Stimulated activated naive CD8-positive, alpha-beta T cell treated with anti-CD3 and anti-CD28 coated beads, Interleukin-15, Interleukin-2, amounts not matched to agents 100 ng/mL and 50 ng/mL, for 24 hours (primary cell): ENCODE results near the gene CPZ.

ENCODE experiments used
- H3K27ac Mint-ChIP-seq: one replicate; pipeline ENCODE4 v1.8.0; 2021; ENCODE audit warnings: mild to moderate bottlenecking, mixed read lengths
- H3K27me3 Mint-ChIP-seq: one replicate; pipeline ENCODE4 v1.8.0; 2021; ENCODE audit warnings: mixed read lengths
- H3K36me3 Mint-ChIP-seq: one replicate; pipeline ENCODE4 v1.8.0; 2021; ENCODE audit warnings: low read depth, mixed read lengths
- H3K4me1 Mint-ChIP-seq: one replicate; pipeline ENCODE4 v1.8.0; 2021; ENCODE audit warnings: low read depth, mixed read lengths
- H3K4me3 Mint-ChIP-seq: one replicate; pipeline ENCODE4 v1.8.0; 2021; ENCODE audit warnings: mild to moderate bottlenecking, mixed read lengths
- H3K9me3 Mint-ChIP-seq: one replicate; pipeline ENCODE4 v1.8.0; 2021; ENCODE audit warnings: mixed read lengths

CPZ gene

DNA sequence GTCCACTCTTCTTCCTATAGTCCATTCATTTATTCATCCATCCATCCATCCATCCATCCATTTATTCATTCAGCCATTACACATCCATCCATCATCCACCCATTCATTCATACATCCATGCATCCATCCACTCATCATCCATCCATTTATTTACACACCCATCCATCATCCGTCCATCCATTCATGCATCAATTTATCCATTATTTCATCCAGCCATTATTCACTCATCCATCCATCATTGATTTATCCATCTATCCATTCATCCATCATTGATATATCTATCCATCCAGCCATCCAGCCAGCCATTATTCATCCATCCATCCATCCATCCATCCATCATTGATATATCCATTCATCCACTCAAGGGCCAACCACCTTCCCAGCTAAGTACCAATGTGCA lies 12.7 kb downstream of the CPZ start:
- Mint-ChIP-seq H3K9me3 (no peaks in the 10 kb centered on the region), H3K4me3 (no peak overlapping the region), H3K27ac (no peak overlapping the region), H3K27me3 (no peaks in the 10 kb centered on the region), H3K36me3 (no peaks in the 10 kb centered on the region), H3K4me1 (no peaks in the 10 kb centered on the region)

DNA sequence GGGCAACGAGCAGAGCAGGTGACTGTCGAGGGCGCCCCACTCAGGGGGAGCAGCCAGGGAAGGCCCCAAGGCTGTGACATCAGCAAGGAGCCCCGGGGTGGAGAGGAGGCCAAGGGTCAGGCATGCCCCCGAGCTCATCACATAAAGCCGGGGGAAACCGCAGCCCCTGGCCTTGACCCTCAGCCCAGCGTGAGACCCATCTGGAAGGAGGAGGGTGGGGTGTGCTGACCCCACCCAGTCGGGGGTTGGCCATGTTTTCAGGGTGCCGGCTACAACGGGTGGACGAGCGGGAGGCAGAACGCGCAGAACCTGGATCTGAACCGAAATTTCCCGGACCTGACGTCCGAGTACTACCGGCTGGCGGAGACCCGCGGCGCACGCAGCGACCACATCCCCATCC lies 13.9 kb downstream of the CPZ start:
- Mint-ChIP-seq H3K36me3 (no peaks in the 10 kb centered on the region), H3K27me3 (no peaks in the 10 kb centered on the region), H3K4me1 (no peaks in the 10 kb centered on the region), H3K9me3 (no peaks in the 10 kb centered on the region), H3K27ac (no peak overlapping the region), H3K4me3 (no peak overlapping the region)

DNA sequence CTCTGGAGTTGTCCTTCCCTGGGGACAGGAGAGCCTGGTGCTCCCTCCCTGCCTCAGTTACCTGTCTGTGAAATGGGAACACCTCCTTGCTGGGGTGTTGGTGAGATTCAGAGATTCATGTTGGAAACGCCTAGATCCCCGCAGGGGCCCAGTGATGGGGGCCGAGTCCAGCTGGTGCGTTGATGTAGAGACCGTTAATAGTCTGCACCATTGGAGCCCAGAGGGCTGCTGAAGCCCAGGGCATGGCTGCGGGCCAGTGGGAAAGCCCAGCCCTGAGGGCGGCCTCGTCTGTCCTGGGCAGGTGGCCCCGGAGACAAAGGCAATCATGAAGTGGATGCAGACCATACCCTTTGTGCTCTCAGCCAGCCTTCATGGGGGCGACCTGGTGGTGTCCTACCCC lies 14.4 kb downstream of the CPZ start:
- Mint-ChIP-seq H3K4me3 (no peak overlapping the region), H3K27me3 (no peaks in the 10 kb centered on the region), H3K27ac (no peak overlapping the region), H3K9me3 (no peaks in the 10 kb centered on the region), H3K36me3 (no peaks in the 10 kb centered on the region), H3K4me1 (no peaks in the 10 kb centered on the region)

DNA sequence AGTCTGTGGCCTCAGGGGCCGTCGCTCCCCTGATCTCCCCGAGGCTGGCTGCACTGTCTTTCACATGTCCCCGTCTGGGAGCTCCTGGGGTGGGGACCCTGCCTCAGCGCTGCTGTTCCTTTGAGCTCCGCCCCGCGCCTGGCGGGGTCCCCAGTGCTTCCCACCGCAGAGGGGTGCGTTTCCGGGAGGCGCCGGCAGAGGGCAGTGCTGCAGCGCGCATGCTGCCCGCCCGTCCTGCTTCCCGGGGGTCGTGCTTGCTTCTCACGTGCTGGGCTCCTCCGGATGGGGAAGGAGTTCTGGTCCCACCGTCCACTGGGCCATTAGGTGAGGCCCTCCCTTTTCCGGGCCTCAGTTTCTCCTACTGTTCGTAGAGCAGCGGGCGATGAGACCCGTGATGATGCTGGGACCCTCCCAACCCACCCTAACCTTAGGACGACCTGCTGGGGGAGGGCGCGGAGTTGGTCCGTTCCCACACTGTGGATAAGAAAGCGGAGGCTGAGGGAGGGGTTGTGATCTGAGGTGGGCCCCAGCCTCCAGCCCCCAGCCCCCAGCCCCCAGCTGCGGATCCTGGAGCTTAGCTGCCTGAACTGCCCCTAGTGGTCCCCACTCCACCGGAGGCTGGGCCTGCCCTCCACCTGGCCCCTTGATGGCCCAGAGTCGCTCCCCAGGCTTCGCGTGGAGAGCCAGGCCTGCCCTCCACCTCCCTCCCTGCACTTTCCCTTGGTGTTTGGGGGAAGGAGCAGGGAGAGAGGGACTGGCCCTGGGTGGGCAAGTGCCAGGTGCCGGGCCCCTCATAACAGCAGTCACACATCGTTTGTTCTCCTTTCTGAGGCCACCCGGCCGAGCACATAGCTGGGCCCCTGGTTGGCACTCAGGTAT lies 15.3 kb downstream of the CPZ start:
- H3K4me1 Mint-ChIP-seq: no peaks in the 10 kb centered on the region
- H3K27me3 Mint-ChIP-seq: no peaks in the 10 kb centered on the region
- H3K9me3 Mint-ChIP-seq: no peaks in the 10 kb centered on the region
- H3K27ac Mint-ChIP-seq: no peak overlapping the region
- no peak overlapping the region for H3K4me3 Mint-ChIP-seq
- H3K36me3 Mint-ChIP-seq: no peaks in the 10 kb centered on the region

DNA sequence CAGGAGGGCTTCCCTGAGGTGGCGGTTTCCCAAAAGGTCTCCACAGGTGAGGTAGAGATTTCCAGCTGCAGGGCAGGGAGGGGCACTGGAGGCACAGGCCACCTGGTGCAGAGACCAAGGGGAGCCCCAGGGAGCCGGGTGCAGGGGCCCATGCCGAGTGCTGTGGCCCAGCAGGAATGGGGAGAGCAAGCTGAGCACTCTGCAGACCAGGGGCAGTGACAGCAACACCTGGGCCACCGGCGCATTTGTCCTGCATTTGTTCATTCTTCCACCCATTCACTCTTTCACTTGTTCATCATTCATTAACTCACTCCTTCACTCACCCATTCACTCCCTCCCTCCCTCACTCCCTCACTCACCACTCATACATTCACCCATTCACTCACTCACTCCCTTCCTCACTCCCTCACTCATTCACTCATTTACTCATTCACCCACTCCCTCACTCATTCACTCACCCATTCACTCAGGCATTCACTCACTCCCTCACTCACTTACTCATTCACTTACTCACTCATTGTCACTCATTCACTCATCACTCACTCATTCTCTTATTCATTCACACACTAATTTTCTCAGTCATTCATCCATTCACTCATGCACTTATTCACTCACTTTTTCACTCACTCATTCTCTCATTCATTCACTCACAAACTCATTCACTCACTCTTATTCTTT lies 16.3 kb downstream of the CPZ start:
- no peaks in the 10 kb centered on the region for H3K36me3 Mint-ChIP-seq
- no peaks in the 10 kb centered on the region for H3K9me3 Mint-ChIP-seq
- H3K4me3 Mint-ChIP-seq: no peak overlapping the region
- H3K4me1 Mint-ChIP-seq: no peaks in the 10 kb centered on the region
- no peak overlapping the region for H3K27ac Mint-ChIP-seq
- H3K27me3 Mint-ChIP-seq: no peaks in the 10 kb centered on the region

DNA sequence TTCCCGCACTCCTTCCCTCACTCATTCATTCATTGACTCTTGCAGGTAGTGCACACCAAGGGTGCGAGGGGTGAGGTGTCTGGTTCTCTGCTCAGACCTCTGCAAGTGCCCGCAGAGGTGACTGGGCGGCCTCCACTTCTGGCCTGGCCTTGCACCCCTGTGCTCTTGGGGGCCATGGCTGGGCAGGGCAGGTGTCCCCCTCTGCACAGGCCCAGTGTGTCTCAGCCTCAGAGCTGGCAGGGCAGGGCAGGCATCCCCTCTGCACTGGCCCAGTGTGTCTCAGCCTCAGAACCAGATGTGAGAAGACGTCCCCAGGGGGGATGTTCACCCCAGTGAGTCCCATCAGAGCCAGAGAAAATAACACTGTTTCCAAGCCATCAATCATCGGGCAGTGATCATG lies 16.8 kb downstream of the CPZ start:
- H3K27ac Mint-ChIP-seq: no peak overlapping the region
- no peaks in the 10 kb centered on the region for H3K27me3 Mint-ChIP-seq
- H3K4me3 Mint-ChIP-seq: no peak overlapping the region
- no peaks in the 10 kb centered on the region for H3K4me1 Mint-ChIP-seq
- no peaks in the 10 kb centered on the region for H3K9me3 Mint-ChIP-seq
- H3K36me3 Mint-ChIP-seq: no peaks in the 10 kb centered on the region

DNA sequence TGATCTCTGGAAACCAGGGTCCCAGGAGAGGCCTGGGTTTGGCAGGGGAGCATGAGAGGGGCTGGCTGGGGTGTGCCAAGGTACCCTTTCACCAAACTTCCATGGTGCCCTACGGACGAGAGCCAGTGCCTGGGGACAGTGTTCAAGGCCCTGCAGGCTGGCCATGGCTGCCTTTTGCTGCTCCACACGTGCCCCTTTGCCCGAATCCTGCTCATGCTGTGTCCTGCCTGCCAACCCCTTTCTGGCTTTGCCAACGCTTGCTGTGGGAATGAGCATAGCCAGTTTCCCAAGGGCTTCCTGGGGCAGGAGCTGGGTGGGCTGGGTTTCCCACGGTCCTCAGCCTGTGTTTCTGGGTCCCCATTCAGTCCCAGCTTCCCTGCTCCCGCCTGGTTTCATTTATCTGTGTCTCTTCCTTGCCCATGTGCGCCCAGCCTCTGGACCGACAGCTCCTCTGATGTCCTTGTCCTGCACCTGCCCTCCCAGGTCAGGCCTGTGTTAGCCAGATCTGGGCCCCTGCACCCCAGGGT lies 17.3 kb downstream of the CPZ start:
- Mint-ChIP-seq H3K4me3 (no peak overlapping the region), H3K27ac (no peak overlapping the region), H3K36me3 (no peaks in the 10 kb centered on the region), H3K9me3 (no peaks in the 10 kb centered on the region), H3K4me1 (no peaks in the 10 kb centered on the region), H3K27me3 (no peaks in the 10 kb centered on the region)

DNA sequence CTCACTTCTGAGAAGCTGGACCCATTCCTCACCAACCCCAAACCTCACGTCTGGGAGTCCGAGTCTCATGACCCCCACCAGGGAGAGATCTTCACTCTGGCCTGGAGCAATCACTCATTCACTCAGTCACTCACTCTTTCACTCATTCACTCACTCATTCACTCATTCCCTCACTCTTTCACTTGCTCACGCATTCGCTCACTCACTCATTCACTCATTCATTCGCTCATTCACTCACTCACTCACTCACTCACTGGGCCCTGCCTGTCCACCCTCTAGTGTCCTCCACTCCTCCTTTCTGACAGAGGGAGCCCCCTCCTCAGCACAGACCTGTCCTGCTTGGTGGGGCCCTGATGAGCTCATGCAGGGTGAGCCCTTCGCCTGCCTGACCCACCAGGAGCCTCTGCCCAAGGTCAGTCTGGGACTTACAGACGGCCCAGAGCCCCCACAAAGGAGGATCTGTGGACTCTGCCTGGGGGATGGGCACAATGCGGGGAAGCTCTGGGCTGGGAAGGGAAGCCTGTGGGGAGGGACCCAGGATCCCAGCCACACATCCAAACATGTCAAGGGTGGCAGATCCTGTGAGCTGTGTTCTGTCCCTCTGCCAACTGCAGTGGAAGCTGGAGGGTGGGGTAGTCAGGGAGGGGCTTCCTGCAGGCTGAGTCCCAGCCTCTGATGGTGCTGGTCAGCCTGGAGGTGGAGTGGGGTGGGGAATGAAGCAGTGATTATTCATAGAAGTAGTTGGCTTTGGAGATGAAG lies 18.5 kb downstream of the CPZ start:
- H3K36me3 Mint-ChIP-seq: no peaks in the 10 kb centered on the region
- H3K4me1 Mint-ChIP-seq: no peaks in the 10 kb centered on the region
- H3K4me3 Mint-ChIP-seq: no peak overlapping the region
- H3K27ac Mint-ChIP-seq: no peak overlapping the region
- no peaks in the 10 kb centered on the region for H3K27me3 Mint-ChIP-seq
- no peaks in the 10 kb centered on the region for H3K9me3 Mint-ChIP-seq

DNA sequence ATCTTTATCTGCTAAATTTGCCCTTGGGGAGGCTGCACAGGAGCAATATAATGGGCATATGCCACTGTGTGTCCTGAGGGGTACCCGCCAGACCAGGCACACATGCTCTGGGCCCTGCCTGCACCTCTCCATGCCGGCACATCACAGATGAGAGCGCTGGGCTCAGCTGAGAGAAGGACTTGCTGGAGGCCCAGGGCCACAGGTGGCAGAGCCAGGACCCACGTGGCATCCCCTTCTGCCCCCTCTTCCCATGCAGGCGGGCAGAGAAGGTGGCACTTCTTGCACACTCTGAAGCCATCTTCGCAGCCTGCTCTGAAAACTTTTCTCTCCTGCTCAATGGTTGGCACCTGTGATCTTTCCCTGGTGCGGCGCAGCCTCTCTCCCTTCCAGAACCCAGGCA lies 20.1 kb downstream of the CPZ start:
- H3K4me3 Mint-ChIP-seq: no peak overlapping the region
- H3K9me3 Mint-ChIP-seq: no peaks in the 10 kb centered on the region
- H3K4me1 Mint-ChIP-seq: no peaks in the 10 kb centered on the region
- H3K36me3 Mint-ChIP-seq: no peaks in the 10 kb centered on the region
- no peak overlapping the region for H3K27ac Mint-ChIP-seq
- H3K27me3 Mint-ChIP-seq: no peaks in the 10 kb centered on the region

DNA sequence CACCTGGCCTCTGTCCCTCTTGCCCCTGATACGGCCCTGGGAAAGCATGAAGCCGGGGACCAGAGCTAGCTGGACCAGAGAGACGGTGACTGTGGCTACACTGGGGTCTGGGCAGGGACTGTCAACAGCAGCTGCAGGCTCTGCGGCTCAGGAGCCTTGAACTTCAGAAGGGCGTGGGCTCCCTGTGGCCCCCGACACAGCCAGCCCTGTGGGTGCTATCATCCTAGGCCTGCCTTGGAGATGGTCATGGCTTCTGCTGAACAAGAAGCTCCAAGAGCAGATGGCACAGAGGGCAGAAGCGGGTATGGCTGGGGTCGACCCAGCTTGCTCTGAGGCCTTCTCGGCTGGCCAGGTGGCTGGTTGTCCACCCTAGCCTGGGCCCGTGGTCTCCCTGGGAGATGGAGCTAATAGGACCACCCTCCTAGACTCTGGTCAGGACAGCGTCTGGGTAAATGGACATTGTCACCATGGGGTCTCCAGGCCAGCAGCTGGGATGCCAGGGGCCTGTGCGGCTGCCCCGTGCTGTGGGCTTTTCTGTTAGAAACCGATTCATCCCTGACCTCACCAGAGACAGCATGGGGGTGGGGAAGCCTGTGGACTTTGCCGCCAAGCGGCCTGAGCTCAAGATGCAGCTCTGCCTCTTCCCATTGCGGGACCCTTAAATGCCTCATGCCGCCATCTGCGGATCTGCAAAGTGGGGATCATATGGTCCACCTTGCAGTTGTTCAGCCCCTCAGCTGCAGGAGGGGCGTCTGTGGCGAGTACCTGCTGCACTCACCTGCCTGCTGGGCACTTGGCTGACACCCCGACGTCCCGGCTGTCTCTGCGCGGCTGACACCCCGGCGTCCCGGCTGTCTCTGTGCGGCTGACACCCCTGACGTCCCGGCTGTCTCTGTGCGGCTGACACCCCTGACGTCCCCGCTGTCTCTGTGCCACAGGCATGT lies 21.1 kb downstream of the CPZ start:
- Mint-ChIP-seq H3K4me3 (no peak overlapping the region), H3K9me3 (no peaks in the 10 kb centered on the region), H3K4me1 (no peaks in the 10 kb centered on the region), H3K36me3 (no peaks in the 10 kb centered on the region), H3K27me3 (no peaks in the 10 kb centered on the region), H3K27ac (no peak overlapping the region)

DNA sequence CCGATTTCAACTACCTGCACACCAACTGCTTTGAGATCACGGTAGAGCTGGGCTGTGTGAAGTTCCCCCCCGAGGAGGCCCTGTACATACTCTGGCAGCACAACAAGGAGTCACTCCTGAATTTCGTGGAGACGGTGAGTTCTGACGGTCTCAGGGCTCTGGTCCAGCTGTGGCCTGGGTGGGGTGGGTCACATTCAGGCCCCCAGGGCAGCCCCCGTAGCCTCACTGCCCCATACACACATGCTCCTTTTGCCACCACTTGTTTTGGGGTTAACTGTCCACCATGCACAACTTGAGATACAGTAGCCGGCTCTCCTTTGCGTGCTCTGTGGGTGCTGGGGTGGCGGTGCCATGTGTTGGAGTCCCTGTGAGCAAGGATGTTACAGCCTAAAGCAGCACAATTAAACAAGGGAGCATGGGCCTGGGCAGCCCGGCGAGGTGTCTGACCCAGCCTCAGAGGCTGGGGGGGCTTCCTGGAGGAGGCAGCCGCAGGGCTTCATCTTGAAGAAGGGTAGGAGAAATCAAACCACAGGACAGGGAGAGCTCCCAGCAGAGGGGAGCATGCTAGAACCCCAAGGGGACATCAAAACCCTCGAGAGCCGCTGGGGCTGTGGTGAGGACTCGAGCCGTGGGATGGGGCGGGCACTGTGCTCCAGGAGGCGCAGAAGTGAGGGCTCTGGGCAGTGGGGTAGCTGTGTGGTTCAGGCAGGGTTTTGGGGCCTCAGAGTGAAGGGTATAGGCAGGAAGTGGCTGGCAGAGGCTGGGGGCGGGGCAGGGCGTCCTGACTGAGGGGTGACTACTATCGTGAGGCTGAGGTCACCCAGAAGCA lies 22.0 kb downstream of the CPZ start:
- Mint-ChIP-seq H3K27me3 (no peaks in the 10 kb centered on the region), H3K4me1 (no peaks in the 10 kb centered on the region), H3K9me3 (no peaks in the 10 kb centered on the region), H3K4me3 (no peak overlapping the region), H3K36me3 (no peaks in the 10 kb centered on the region), H3K27ac (no peak overlapping the region)

DNA sequence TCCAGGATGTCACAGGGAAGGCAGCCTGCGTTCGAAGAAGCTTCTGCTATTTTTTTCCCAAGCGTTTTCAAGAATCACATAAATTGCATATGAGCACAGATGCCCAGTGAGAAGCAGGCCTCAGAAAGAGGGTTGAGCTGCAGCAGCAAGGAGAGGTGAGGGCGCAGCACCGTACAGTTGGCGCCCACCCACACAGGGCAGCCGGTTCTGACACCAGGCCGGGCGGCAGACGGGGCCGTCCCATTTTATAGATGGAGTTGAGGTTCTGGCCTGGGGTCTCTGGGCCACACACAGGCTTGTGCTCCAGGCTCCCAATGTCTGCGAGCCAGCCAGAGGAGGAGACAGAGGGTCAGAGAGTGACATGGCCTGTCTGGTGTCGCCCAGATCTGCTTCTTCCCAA lies 22.8 kb downstream of the CPZ start:
- Mint-ChIP-seq H3K27ac (no peak overlapping the region), H3K9me3 (no peaks in the 10 kb centered on the region)

DNA sequence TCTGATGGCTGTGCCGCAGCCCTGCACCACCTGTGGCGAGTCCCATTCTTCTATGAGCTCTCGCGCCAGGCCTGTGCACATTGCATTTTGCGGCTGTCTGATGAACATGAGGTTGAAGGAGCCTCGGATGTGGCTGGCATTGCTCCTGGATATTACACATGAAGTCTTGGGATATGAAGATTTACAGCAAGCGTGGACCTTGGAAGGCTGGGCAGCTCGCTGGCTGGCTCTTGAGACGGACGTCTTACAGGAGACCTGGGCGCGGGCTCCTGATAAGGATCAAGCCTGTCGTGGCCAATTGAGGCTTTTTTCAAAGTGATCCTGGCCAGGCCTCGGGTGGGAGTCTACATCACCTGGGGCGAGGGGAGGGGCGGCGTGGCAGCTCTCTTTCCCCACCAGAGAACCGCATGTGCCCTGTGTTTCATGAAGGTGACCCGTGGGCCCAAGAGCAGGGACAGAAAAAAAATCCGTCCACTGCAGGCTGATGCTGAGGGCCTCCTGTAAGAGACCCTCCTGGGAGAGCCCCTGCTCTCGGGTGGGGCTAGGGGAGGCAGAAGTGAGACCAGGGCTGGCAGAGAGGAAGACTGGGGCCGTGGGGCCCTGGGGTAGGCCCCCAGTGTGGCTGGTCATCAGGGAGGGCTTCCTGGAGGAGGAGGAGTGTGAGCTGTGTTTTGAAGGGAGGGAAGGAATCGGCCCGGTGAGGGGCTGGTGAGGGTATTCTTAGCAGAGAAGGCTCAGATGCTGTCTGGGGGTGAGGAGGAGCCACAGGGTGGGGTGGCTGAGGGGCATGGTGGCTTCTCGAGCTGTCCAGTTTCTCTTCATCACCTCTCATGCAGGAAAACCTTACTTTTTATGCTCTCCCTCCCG lies 23.6 kb downstream of the CPZ start:
- no peaks in the 10 kb centered on the region for H3K27me3 Mint-ChIP-seq
- H3K4me1 Mint-ChIP-seq: no peaks in the 10 kb centered on the region
- no peak overlapping the region for H3K4me3 Mint-ChIP-seq
- H3K36me3 Mint-ChIP-seq: no peaks in the 10 kb centered on the region
- no peak overlapping the region for H3K27ac Mint-ChIP-seq
- H3K9me3 Mint-ChIP-seq: no peaks in the 10 kb centered on the region

More for the DNA sequence above, 22.8 kb downstream of the CPZ start:
- Mint-ChIP-seq H3K36me3 (no peaks in the 10 kb centered on the region), H3K4me1 (no peaks in the 10 kb centered on the region), H3K27me3 (no peaks in the 10 kb centered on the region), H3K4me3 (no peak overlapping the region)
